ENCODE data around the gene SORL1-AS1.
A peak's percentile ranks its signal among the peaks of the same experiment; 100 is the strongest.

Gene SORL1-AS1

GRCh38 chr11:121444526-121444925 lies 8.2 kb downstream of the SORL1-AS1 start:
- no peak overlapping the region for H3K27ac Mint-ChIP-seq
- DNase-seq = no peak
- H3K27me3 Mint-ChIP-seq (ENCODE audit: low read depth) = no peaks in the 10 kb centered on the region
- H3K36me3 Mint-ChIP-seq (ENCODE audit: insufficient read depth in 2 of 2) = no peaks in the 10 kb centered on the region
- no peaks in the 10 kb centered on the region for H3K9me3 Mint-ChIP-seq
- H3K4me3 Mint-ChIP-seq = peak overlapping the region; percentile 7 to 56
- peaks cover 57% of the 10 kb centered on the region for H3K4me1 Mint-ChIP-seq (ENCODE audit: low read depth)
- no peak for ATAC-seq (replicated peaks in 1 of 2)

DNA sequence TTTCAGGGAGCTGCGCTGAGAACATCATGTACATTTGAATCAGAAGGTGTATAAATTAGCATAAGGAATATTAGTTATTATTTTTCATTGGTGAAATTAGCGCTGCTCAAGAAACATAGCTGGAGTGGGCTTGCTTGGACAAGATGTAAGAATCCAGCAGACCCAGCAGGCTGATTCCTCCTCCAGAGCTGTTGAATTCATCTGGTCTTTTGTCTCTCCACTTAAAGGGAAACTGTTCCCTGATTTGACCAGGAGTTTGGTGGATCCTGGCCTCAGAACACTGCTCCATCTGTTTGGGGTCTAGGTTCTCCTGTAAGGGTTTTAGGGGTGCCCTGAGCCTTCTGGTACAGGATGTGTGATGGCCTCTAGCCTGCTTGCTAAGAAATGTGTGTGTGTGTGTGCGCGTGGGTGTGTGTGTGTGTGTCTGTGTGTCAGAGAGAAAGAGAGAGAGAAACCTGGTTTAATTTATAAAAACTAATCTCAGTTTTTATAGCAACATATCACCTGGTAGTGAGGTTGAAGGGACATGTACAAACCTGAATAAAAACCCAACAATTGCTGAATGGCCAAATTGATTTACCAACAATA lies 9.0 kb downstream of the SORL1-AS1 start:
- no peaks in the 10 kb centered on the region for H3K36me3 Mint-ChIP-seq (ENCODE audit: insufficient read depth in 2 of 2)
- DNase-seq (no peak), ATAC-seq (replicated peaks in 1 of 2) (no peak)
- H3K27me3 Mint-ChIP-seq (ENCODE audit: low read depth) = no peaks in the 10 kb centered on the region
- H3K4me1 Mint-ChIP-seq (ENCODE audit: low read depth) = peaks cover 50% of the 10 kb centered on the region
- peak overlapping the region; percentile 29 for H3K27ac Mint-ChIP-seq
- H3K4me3 Mint-ChIP-seq = no peak overlapping the region
- H3K9me3 Mint-ChIP-seq = no peaks in the 10 kb centered on the region

DNA sequence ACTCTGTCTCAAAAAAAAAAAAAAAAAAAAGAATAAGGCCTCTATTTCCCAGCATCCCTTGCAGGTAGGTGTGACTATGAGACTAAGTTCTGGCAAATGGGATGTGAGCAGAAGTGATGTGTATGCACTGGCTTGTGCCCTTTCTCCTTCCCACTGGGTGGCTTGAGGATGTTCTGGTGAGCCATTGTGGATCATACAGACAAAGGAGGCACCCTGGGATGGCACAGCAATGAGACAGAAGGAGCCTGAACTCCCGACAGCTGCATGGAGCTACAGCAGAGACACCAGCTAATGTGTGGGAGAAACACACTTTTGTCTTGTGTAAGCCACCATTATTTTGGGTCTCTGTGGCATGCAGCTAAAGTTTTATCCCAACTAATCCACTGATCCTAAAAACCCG lies 11.2 kb downstream of the SORL1-AS1 start:
- H3K27ac Mint-ChIP-seq = no peak overlapping the region
- no peak overlapping the region for H3K4me3 Mint-ChIP-seq
- DNase-seq = no peak
- ATAC-seq (replicated peaks in 1 of 2) = no peak
- peaks cover 52% of the 10 kb centered on the region for H3K4me1 Mint-ChIP-seq (ENCODE audit: low read depth)
- no peaks in the 10 kb centered on the region for H3K36me3 Mint-ChIP-seq (ENCODE audit: insufficient read depth in 2 of 2)
- no peaks in the 10 kb centered on the region for H3K27me3 Mint-ChIP-seq (ENCODE audit: low read depth)
- H3K9me3 Mint-ChIP-seq = no peaks in the 10 kb centered on the region

DNA sequence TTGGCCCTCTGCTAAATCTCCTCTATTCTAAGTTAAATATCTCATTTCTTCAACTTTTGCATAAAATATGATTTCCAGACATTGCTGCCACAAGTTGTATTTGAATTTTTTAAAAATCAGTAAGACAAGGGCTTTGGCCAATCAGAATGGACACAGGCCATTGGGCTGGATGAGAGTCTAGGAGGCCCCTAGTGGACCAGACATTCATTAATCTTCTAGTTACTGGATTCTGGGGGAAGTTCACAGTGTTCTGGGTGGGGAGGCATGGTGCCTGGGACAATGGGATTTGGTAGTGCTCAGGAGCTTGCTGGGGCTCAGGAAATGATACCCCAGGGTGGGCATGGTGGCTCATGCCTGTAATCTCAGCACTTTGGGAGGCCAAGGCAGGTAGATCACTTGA lies 13.0 kb downstream of the SORL1-AS1 start:
- ATAC-seq (replicated peaks in 1 of 2) (no peak), DNase-seq (no peak)
- H3K4me3 Mint-ChIP-seq = no peak overlapping the region
- no peak overlapping the region for H3K27ac Mint-ChIP-seq
- H3K9me3 Mint-ChIP-seq = no peaks in the 10 kb centered on the region
- H3K36me3 Mint-ChIP-seq (ENCODE audit: insufficient read depth in 2 of 2) = no peaks in the 10 kb centered on the region
- no peaks in the 10 kb centered on the region for H3K27me3 Mint-ChIP-seq (ENCODE audit: low read depth)
- H3K4me1 Mint-ChIP-seq (ENCODE audit: low read depth) = peaks cover 52% of the 10 kb centered on the region

GRCh38 chr11:121439337-121439736 lies 13.4 kb downstream of the SORL1-AS1 start:
- H3K9me3 Mint-ChIP-seq = no peaks in the 10 kb centered on the region
- H3K27ac Mint-ChIP-seq = peak overlapping the region; percentile 18
- no peaks in the 10 kb centered on the region for H3K27me3 Mint-ChIP-seq (ENCODE audit: low read depth)
- H3K4me1 Mint-ChIP-seq (ENCODE audit: low read depth) = peaks cover 51% of the 10 kb centered on the region
- H3K4me3 Mint-ChIP-seq = no peak overlapping the region
- ATAC-seq (replicated peaks in 1 of 2) = no peak
- no peak for DNase-seq
- H3K36me3 Mint-ChIP-seq (ENCODE audit: insufficient read depth in 2 of 2) = no peaks in the 10 kb centered on the region

DNA sequence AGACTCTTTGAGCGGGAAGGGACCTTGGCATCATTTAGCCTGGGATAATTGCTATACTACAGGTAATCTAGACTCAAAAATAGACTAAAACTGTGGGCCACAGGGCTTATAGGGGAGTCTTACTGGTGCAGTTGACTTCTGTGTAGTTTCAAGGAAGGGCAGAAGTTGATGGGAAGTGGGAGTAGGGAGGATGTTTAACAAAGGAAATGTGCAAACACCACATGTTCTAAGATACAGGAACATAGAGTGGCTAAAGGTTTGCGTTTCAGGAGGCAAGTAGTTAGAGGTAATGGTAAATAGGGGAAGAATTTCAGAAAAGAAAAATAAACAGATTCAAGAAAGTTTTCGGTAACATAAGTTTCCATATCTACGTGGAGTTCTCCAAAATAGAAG lies 15.1 kb downstream of the SORL1-AS1 start:
- Mint-ChIP-seq H3K9me3 (no peaks in the 10 kb centered on the region), H3K4me1 (ENCODE audit: low read depth) (peaks cover 45% of the 10 kb centered on the region), H3K4me3 (peak overlapping the region in 1 of 2 donors; percentile 71), H3K27ac (peak overlapping the region; percentile 61), H3K27me3 (ENCODE audit: low read depth) (no peaks in the 10 kb centered on the region), H3K36me3 (ENCODE audit: insufficient read depth in 2 of 2) (no peaks in the 10 kb centered on the region)
- DNase-seq = no peak
- ATAC-seq (replicated peaks in 1 of 2) = peak in 1 of 2 donors; percentile 32

- Mint-ChIP-seq H3K4me3 (peak overlapping the region in 1 of 2 donors; percentile 71), H3K4me1 (ENCODE audit: low read depth) (peaks cover 50% of the 10 kb centered on the region), H3K9me3 (no peaks in the 10 kb centered on the region), H3K36me3 (ENCODE audit: insufficient read depth in 2 of 2) (no peaks in the 10 kb centered on the region), H3K27ac (peak overlapping the region; percentile 61), H3K27me3 (ENCODE audit: low read depth) (no peaks in the 10 kb centered on the region)
- ATAC-seq (replicated peaks in 1 of 2) (peak; percentile 76 to 90), DNase-seq (no peak)
Measured at GRCh38 chr11:121437018-121437685, 15.6 kb downstream of the SORL1-AS1 start.

DNA sequence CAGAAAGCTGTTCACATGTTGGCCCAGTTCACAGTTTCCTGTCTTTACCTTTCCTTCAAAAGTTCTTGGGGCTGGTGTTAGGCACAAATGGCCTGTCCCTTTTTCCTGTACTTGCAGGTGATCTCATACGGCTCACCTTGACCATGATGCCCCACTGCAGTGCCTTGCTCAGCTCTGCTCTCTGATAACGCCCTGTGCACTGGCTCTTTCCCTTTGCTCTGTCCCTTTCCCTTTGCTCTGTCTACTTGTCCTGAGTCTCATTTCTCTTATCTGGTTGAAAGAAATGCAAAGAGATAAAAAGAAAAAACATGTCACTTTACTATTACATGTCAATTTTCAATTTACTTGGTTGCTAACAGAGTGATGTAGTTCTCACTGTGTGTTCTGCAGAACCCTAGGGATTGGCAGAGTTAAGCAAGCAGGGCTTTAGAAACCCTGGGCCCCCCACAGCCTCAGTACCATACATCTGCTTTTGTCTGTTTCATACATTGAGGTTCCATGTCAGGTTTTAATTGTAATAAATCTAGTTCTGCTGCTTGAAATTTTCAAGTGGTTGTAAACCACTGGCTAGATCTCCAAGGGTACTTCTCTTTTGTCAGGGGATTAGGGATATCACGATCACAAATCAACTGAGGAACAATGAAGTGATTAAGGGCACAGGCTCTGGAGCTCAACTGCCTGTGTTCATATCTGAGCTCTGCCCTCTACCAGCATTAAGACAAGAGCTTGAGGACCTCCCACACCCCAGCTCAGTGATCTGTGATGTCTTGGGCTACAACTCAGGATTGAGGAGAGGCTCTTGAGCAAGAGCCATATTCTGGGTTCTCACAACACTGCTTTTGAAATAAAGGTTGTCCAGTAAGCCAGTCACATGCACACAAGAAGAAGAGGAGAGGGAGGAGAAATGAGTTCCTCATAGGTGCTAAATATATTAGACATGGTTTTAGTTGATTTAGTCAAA lies 16.9 kb downstream of the SORL1-AS1 start:
- no peaks in the 10 kb centered on the region for H3K9me3 Mint-ChIP-seq
- H3K27ac Mint-ChIP-seq = no peak overlapping the region
- peaks cover 58% of the 10 kb centered on the region for H3K4me1 Mint-ChIP-seq (ENCODE audit: low read depth)
- H3K4me3 Mint-ChIP-seq = no peak overlapping the region
- H3K27me3 Mint-ChIP-seq (ENCODE audit: low read depth) = no peaks in the 10 kb centered on the region
- no peaks in the 10 kb centered on the region for H3K36me3 Mint-ChIP-seq (ENCODE audit: insufficient read depth in 2 of 2)
- DNase-seq (no peak), ATAC-seq (replicated peaks in 1 of 2) (no peak)

- Mint-ChIP-seq H3K27me3 (ENCODE audit: low read depth) (no peaks in the 10 kb centered on the region), H3K9me3 (no peaks in the 10 kb centered on the region), H3K36me3 (ENCODE audit: insufficient read depth in 2 of 2) (no peaks in the 10 kb centered on the region), H3K4me3 (no peak overlapping the region), H3K4me1 (ENCODE audit: low read depth) (peaks cover 58% of the 10 kb centered on the region), H3K27ac (no peak overlapping the region)
- no peak for DNase-seq
- ATAC-seq (replicated peaks in 1 of 2) = no peak
Measured at GRCh38 chr11:121435132-121435531, 17.6 kb downstream of the SORL1-AS1 start.

- H3K4me1 Mint-ChIP-seq (ENCODE audit: low read depth) = peaks cover 42% of the 10 kb centered on the region
- peaks cover 11% of the 10 kb centered on the region for H3K27me3 Mint-ChIP-seq (ENCODE audit: low read depth)
- ATAC-seq (replicated peaks in 1 of 2) = peak; percentile 89 to 92
- no peaks in the 10 kb centered on the region for H3K9me3 Mint-ChIP-seq
- no peaks in the 10 kb centered on the region for H3K36me3 Mint-ChIP-seq (ENCODE audit: insufficient read depth in 2 of 2)
- no peak for DNase-seq
- peak overlapping the region; percentile 5 for H3K27ac Mint-ChIP-seq
- peak overlapping the region; percentile 38 to 60 for H3K4me3 Mint-ChIP-seq
Measured at GRCh38 chr11:121431820-121432526, 20.8 kb downstream of the SORL1-AS1 start.

- H3K4me3 Mint-ChIP-seq = no peak overlapping the region
- H3K27me3 Mint-ChIP-seq (ENCODE audit: low read depth) = peaks cover 11% of the 10 kb centered on the region
- H3K9me3 Mint-ChIP-seq = peaks cover 0 to 3% of the 10 kb centered on the region in 2 donors
- DNase-seq (no peak), ATAC-seq (replicated peaks in 1 of 2) (no peak)
- H3K4me1 Mint-ChIP-seq (ENCODE audit: low read depth) = peaks cover 35% of the 10 kb centered on the region
- no peak overlapping the region for H3K27ac Mint-ChIP-seq
- peaks cover 0 to 2% of the 10 kb centered on the region in 2 donors for H3K36me3 Mint-ChIP-seq (ENCODE audit: insufficient read depth in 2 of 2)
Measured at GRCh38 chr11:121429556-121429955, 23.2 kb downstream of the SORL1-AS1 start.

DNA sequence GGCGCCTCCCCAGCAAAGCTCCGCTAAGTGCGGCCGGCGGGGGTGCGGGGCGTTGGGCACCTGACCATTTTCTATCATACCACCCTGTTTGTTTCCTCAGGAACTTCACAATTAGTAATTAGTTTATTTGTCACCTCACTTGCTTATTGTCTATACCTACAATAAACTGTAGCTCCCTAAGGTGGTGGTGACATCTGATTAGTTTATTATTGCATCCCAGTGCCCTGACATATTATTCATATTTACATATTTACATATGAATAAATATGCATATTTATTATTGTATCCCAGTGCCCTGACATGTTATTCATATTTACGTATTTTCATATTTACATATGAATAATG lies 25.4 kb downstream of the SORL1-AS1 start:
- DNase-seq (no peak), ATAC-seq (replicated peaks in 1 of 2) (no peak)
- peak overlapping the region; percentile 39 to 46 for H3K4me3 Mint-ChIP-seq
- H3K4me1 Mint-ChIP-seq (ENCODE audit: low read depth) = peaks cover 51% of the 10 kb centered on the region
- H3K9me3 Mint-ChIP-seq = peaks cover 0 to 3% of the 10 kb centered on the region in 2 donors
- no peak overlapping the region for H3K27ac Mint-ChIP-seq
- H3K36me3 Mint-ChIP-seq (ENCODE audit: insufficient read depth in 2 of 2) = peaks cover 0 to 2% of the 10 kb centered on the region in 2 donors
- H3K27me3 Mint-ChIP-seq (ENCODE audit: low read depth) = peaks cover 11% of the 10 kb centered on the region

Measured in activated T-cell treated with anti-CD3 and anti-CD28 coated beads, Interleukin-2, amount 50 U/mL, for 72 hours (primary cell).